Fibroblast of mammary gland (primary cell): ENCODE data around the gene KRTAP5-4.
"Not testable (repeated sequence)": the region's sequence is repeated elsewhere in the genome, so short reads cannot be mapped to it uniquely, and the experiment has no call there.

Experiments used
- DNase-seq: peaks from one replicate; pipeline ENCODE4 v3.0.0-alpha.2; 2010; ENCODE audit warnings: low read depth
- H3K4me3 ChIP-seq: 2 replicates; pipeline ENCODE4 v1.5.1; 2011; ENCODE audit warnings: low read depth, mild to moderate bottlenecking, low read length, moderate library complexity; ENCODE audit not compliant: control insufficient read depth
- CTCF ChIP-seq: conservative IDR thresholded peaks from 2 replicates; pipeline ENCODE4 v1.5.1; 2011; ENCODE audit warnings: low read depth, low read length, inconsistent platforms; ENCODE audit not compliant: control insufficient read depth, insufficient read depth

The KRTAP5-4 gene

GRCh38 chr11:1623716-1624115 is 1.8 kb upstream of the KRTAP5-4 start:
- no peak for TF ChIP-seq CTCF
- H3K4me3 ChIP-seq: no peak overlapping the region
- no peak for DNase-seq

GRCh38 chr11:1619449-1619848 is 2.5 kb downstream of the KRTAP5-4 start:
- no peak for TF ChIP-seq CTCF
- no peak for DNase-seq
- H3K4me3 ChIP-seq: no peak overlapping the region

- no peak for TF ChIP-seq CTCF
- DNase-seq: no peak
- H3K4me3 ChIP-seq: no peak overlapping the region
Observed at GRCh38 chr11:1618231-1618630, 3.7 kb downstream of the KRTAP5-4 start.

- no peak within 1 kb of the TSS for H3K4me3 ChIP-seq
- DNase-seq: no peak
- TF ChIP-seq CTCF: no peak
Observed at GRCh38 chr11:1608363-1608762, 13.6 kb downstream of the KRTAP5-4 start, which contains the start of gene KRTAP5-3. KRTAP5-3 (minus strand) TSS chr11:1608463; CDS start chr11:1608385, 78 bp downstream.

GRCh38 chr11:1607901-1608300 is 14.0 kb downstream of the KRTAP5-4 start:
- DNase-seq: not testable (repeated sequence)

GRCh38 chr11:1607156-1607845 is 14.6 kb downstream of the KRTAP5-4 start:
- H3K4me3 ChIP-seq, DNase-seq: not testable (repeated sequence)

More at GRCh38 chr11:1607901-1608300, 14.0 kb downstream of the KRTAP5-4 start:
- not testable (repeated sequence) for H3K4me3 ChIP-seq

GRCh38 chr11:1605923-1606322 is 16.0 kb downstream of the KRTAP5-4 start:
- DNase-seq, H3K4me3 ChIP-seq: not testable (repeated sequence)

GRCh38 chr11:1604711-1605110 is 17.2 kb downstream of the KRTAP5-4 start:
- H3K4me3 ChIP-seq: no peak overlapping the region
- DNase-seq: no peak
- TF ChIP-seq CTCF: no peak
